ENCODE results near the gene AGK. TPM values are rescaled to one million over a fixed set of nuclear protein-coding genes. Genes with fewer than 3 reads are reported as not detected.

The AGK gene
- total RNA-seq, 2 donors from 2014 or later, result 19.6 to 21.1 TPM

- Histone ChIP-seq H3K27me3 (peaks cover 9% of the 10 kb centered on the region), H3K27ac (no peak overlapping the region), H3K4me1 (no peaks in the 10 kb centered on the region), H3K36me3 (no peaks in the 10 kb centered on the region), H3K9me3 (no peaks in the 10 kb centered on the region), H3K4me3 (no peak overlapping the region), H3K9ac (ENCODE audit: low read depth in 2 of 2, low read length in 2 of 2) (no peak overlapping the region)
- TF ChIP-seq CTCF (IDR thresholded peaks at IDR 0.05), result no peak
- intact Hi-C loops (cut with DNase I), result no loop called here
- no peak for DNase-seq
These were observed 37.5 kb upstream of the AGK start for GRCh38 chr7:141513720-141514119.

GRCh38 chr7:141515941-141516340 is 35.3 kb upstream of the AGK start:
- Histone ChIP-seq H3K36me3 (no peaks in the 10 kb centered on the region), H3K4me3 (no peak overlapping the region), H3K9ac (ENCODE audit: low read depth in 2 of 2, low read length in 2 of 2) (no peak overlapping the region), H3K27me3 (peaks cover 9% of the 10 kb centered on the region), H3K27ac (no peak overlapping the region), H3K9me3 (no peaks in the 10 kb centered on the region), H3K4me1 (no peaks in the 10 kb centered on the region)
- TF ChIP-seq CTCF (IDR thresholded peaks at IDR 0.05), result no peak
- intact Hi-C loops (cut with DNase I), result no loop called here
- DNase-seq, result no peak

GRCh38 chr7:141519623-141520022 is 31.6 kb upstream of the AGK start:
- H3K27ac ChIP-seq, result no peak overlapping the region
- no peaks in the 10 kb centered on the region for H3K9me3 ChIP-seq
- H3K36me3 ChIP-seq, result no peaks in the 10 kb centered on the region
- TF ChIP-seq CTCF (IDR thresholded peaks at IDR 0.05), result no peak
- H3K4me1 ChIP-seq, result no peaks in the 10 kb centered on the region
- no peak for DNase-seq
- no peaks in the 10 kb centered on the region for H3K27me3 ChIP-seq
- intact Hi-C loops (cut with DNase I), result no loop called here
- H3K4me3 ChIP-seq, result no peak overlapping the region
- H3K9ac ChIP-seq (ENCODE audit: low read depth in 2 of 2, low read length in 2 of 2), result no peak overlapping the region

- TF ChIP-seq CTCF (IDR thresholded peaks at IDR 0.05), result no peak
- H3K9me3 ChIP-seq, result no peaks in the 10 kb centered on the region
- intact Hi-C loops (cut with DNase I), result no loop called here
These were observed 28.4 kb upstream of the AGK start for GRCh38 chr7:141522657-141523342.

GRCh38 chr7:141525973-141526514 is 25.2 kb upstream of the AGK start:
- intact Hi-C loops (cut with DNase I), result no loop called here
- no peak overlapping the region for H3K27ac ChIP-seq
- TF ChIP-seq CTCF (IDR thresholded peaks at IDR 0.05), result no peak
- H3K4me3 ChIP-seq, result no peak overlapping the region
- H3K9ac ChIP-seq (ENCODE audit: low read depth in 2 of 2, low read length in 2 of 2), result no peak overlapping the region
- H3K27me3 ChIP-seq, result no peaks in the 10 kb centered on the region
- H3K36me3 ChIP-seq, result no peaks in the 10 kb centered on the region
- H3K9me3 ChIP-seq, result no peaks in the 10 kb centered on the region
- no peaks in the 10 kb centered on the region for H3K4me1 ChIP-seq
- DNase-seq, result no peak

More at GRCh38 chr7:141522657-141523342, 28.4 kb upstream of the AGK start:
- Histone ChIP-seq H3K9ac (ENCODE audit: low read depth in 2 of 2, low read length in 2 of 2) (no peak overlapping the region), H3K4me3 (no peak overlapping the region), H3K36me3 (no peaks in the 10 kb centered on the region), H3K4me1 (no peaks in the 10 kb centered on the region), H3K27ac (no peak overlapping the region), H3K27me3 (no peaks in the 10 kb centered on the region)
- DNase-seq, result no peak

Measured in colonic mucosa (tissue), 4 donors.